HepG2 (cell line): ENCODE measurements around the gene RPL26. TPM values are rescaled to one million over a fixed set of nuclear protein-coding genes. Genes with fewer than 3 reads are reported as not detected.

Source experiments
- ATAC-seq: fragments of 200-7000 bp; cut with Tn5 transposase; 3 replicates; pipeline ENCODE4 v1.9.1; 2020; ENCODE audit warnings: mild to moderate bottlenecking, moderate library complexity
- BruUV-seq: library from RNA; stranded (reverse); fragments of 400-500 nt; replicated peaks from 2 replicates; lab custom pipeline; 2021; lab: Mats Ljungman, UMichigan
- CTCF ChIA-PET: fragments of 300-600 bp; formaldehyde crosslinking; extraction: SDS; loops from one replicate; lab custom pipeline; 2021; ENCODE audit warnings: low total read pairs, inconsistent platforms, low intra/inter-chr PET ratio; lab: Yijun Ruan, JAX
- POLR2A ChIA-PET: fragments of 350-600 bp; sonication (Branson Sonifier 250); formaldehyde crosslinking; loops from one replicate; lab custom pipeline; 2020; ENCODE audit warnings: antibody characterized with exemption, inconsistent platforms; lab: Yijun Ruan, JAX
- DNase-seq: peaks from one replicate; pipeline ENCODE4 v3.0.0-alpha.2; 2015; ENCODE audit warnings: low spot score
- FAIRE-seq: peaks from 3 replicates; lab custom pipeline; 2011; peaks lifted over from hg19 to GRCh38; lab: Jason Lieb, UNC
- H2AFZ ChIP-seq: one replicate; pipeline ENCODE4 v1.6.1; 2011; ENCODE audit warnings: low read length, inconsistent platforms
- H3K27ac ChIP-seq: fragments of 300-600 bp; 3 replicates; pipeline ENCODE4 v1.8.0; 2011; ENCODE audit warnings: mixed run types, mild to moderate bottlenecking, mixed read lengths, low read length, inconsistent platforms; ENCODE audit not compliant: insufficient read depth; ENCODE audit errors: extremely low read length
- H3K27me3 ChIP-seq, 2 experiments: fragments of 200-600 bp in 1 of 2; 2 replicates in 1 of 2; 3 replicates in 1 of 2; pipeline versions ENCODE4 v1.6.0 to v1.8.0; 2011; ENCODE audit warnings: low read length in 2 of 2, mild to moderate bottlenecking in 2 of 2, moderate library complexity in 2 of 2, inconsistent platforms in 1 of 2; ENCODE audit not compliant: insufficient read depth in 2 of 2, control insufficient read depth in 1 of 2
- H3K36me3 ChIP-seq, 2 experiments: fragments of 200-600 bp in 1 of 2; replicated peaks in 1 of 2; 2 replicates in 1 of 2; 3 replicates in 1 of 2; pipeline versions ENCODE4 v1.5.1 to v1.8.0; 2011; ENCODE audit warnings: low read length in 2 of 2, inconsistent platforms in 1 of 2; ENCODE audit not compliant: insufficient read depth in 2 of 2, control insufficient read depth in 1 of 2
- H3K4me1 ChIP-seq: 2 replicates; pipeline ENCODE4 v1.5.1; 2012; ENCODE audit warnings: low read length, inconsistent platforms; ENCODE audit not compliant: insufficient read depth
- H3K4me2 ChIP-seq: 2 replicates; pipeline ENCODE4 v1.6.0; 2011; ENCODE audit warnings: low read depth, low read length, inconsistent platforms
- H3K4me3 ChIP-seq, 3 experiments: fragments of 200-600 bp in 1 of 3; sonication (generic), shearing (Covaris generic) in 1 of 3; replicated peaks in 1 of 3; 2 replicates each; pipeline ENCODE4 v1.5.1; 2011 to 2016; ENCODE audit warnings: low read length in 3 of 3, inconsistent platforms in 2 of 3, low read depth in 2 of 3, mild to moderate bottlenecking in 2 of 3, control low read depth in 1 of 3, mixed read lengths in 1 of 3; ENCODE audit not compliant: insufficient read depth in 1 of 3
- H3K79me2 ChIP-seq: one replicate; pipeline ENCODE4 v1.6.1; 2011; ENCODE audit warnings: low read length, inconsistent platforms; ENCODE audit not compliant: insufficient read depth
- H3K9ac ChIP-seq: 2 replicates; pipeline ENCODE4 v1.6.0; 2011; ENCODE audit warnings: mild to moderate bottlenecking, low read depth, low read length, inconsistent platforms; ENCODE audit not compliant: insufficient read depth
- H3K9me3 ChIP-seq: 2 replicates; pipeline ENCODE4 v1.5.1; 2012; ENCODE audit warnings: mild to moderate bottlenecking, low read length
- H4K20me1 ChIP-seq: 2 replicates; pipeline ENCODE4 v1.6.0; 2011; ENCODE audit warnings: inconsistent platforms, mild to moderate bottlenecking, low read length, moderate library complexity; ENCODE audit not compliant: insufficient read depth
- AHR ChIP-seq: IDR thresholded peaks from 2 replicates; pipeline ENCODE4 v1.6.1; 2018; ENCODE audit warnings: missing genetic modification reagents, missing compliant biosample characterization
- FOXJ3 ChIP-seq: sonication (generic); formaldehyde crosslinking; IDR thresholded peaks from 2 replicates; pipeline ENCODE4 v1.4.0; 2020; ENCODE audit warnings: missing genetic modification reagents, mild to moderate bottlenecking, borderline replicate concordance
- NFATC3 ChIP-seq: sonication (generic); formaldehyde crosslinking; IDR thresholded peaks from 2 replicates; pipeline ENCODE4 v1.5.1; 2020; ENCODE audit warnings: mild to moderate bottlenecking, missing genetic modification reagents
- ZNF333 ChIP-seq: sonication (generic); formaldehyde crosslinking; IDR thresholded peaks from 2 replicates; pipeline ENCODE4 v1.4.0; 2020; ENCODE audit warnings: mild to moderate bottlenecking, missing genetic modification reagents, borderline replicate concordance
- ZNF709 ChIP-seq: sonication (generic); formaldehyde crosslinking; IDR thresholded peaks from 2 replicates; pipeline ENCODE4 v1.5.0; 2020; ENCODE audit warnings: mild to moderate bottlenecking, missing genetic modification reagents
- ZNF724P ChIP-seq: sonication (generic); formaldehyde crosslinking; IDR thresholded peaks from 2 replicates; pipeline ENCODE4 v1.8.0; 2022; ENCODE audit warnings: missing genetic modification reagents, borderline replicate concordance
- ZNF747 ChIP-seq: sonication (generic); formaldehyde crosslinking; IDR thresholded peaks from 2 replicates; pipeline ENCODE4 v1.8.1; 2023; ENCODE audit warnings: missing genetic modification reagents, mild to moderate bottlenecking, borderline replicate concordance
- WGBS: methylation state at CpG from one replicate; pipeline ENCODE4 v1.1.6; 2017; ENCODE audit warnings: low lambda C conversion rate; 5-methylcytosine and 5-hydroxymethylcytosine counted together
- in situ Hi-C: cut with HindIII; loops from 2 replicates; pipeline ENCODE4 v1.10.0; 2017; ENCODE audit warnings: low pct_unique_long_range_greater_than_20kb; ENCODE audit not compliant: extremely low pct_ligation_motif_present
- intact Hi-C: fragments of 100-400 bp; cut with micrococcal nuclease; formaldehyde crosslinking; loops from one replicate; pipeline ENCODE4 v1.10.0; 2022; ENCODE audit not compliant: unreplicated experiment
- polyA plus RNA-seq, 8 experiments: library from polyadenylated mRNA; depleted of rRNA in 3 of 8; stranded (reverse) in 7 of 8; unstranded in 1 of 8; fragments of >200 nt; fragmentation: Illumina TruSeq in 4 of 8; extraction: Trizol in 4 of 8; gene quantifications; 2 replicates each; pipeline versions ENCODE4 v1.2.1 to v1.2.3, GENCODE V29; 2011 to 2016; ENCODE audit warnings: low read depth in 4 of 8, missing spikeins in 1 of 8, mixed read lengths in 1 of 8; ENCODE audit not compliant: insufficient read depth in 1 of 8
- total RNA-seq, 5 experiments: library from RNA; depleted of rRNA; stranded (reverse); fragments of >200 nt; fragmentation: Illumina TruSeq; extraction: Trizol; gene quantifications; 2 replicates each; pipeline ENCODE4 v1.2.3, GENCODE V29; 2016; ENCODE audit warnings: low read depth in 1 of 5
- TF ChIP-seq, protein P1 (sequence below): sonication (generic); formaldehyde crosslinking; IDR thresholded peaks from 2 replicates; pipeline ENCODE4 v1.9.0; 2021; ENCODE audit warnings: missing genetic modification reagents, mild to moderate bottlenecking, borderline replicate concordance
- TF ChIP-seq, protein P2 (sequence below): sonication (generic); formaldehyde crosslinking; IDR thresholded peaks from 2 replicates; pipeline ENCODE4 v1.8.1; 2023; ENCODE audit warnings: mild to moderate bottlenecking, missing genetic modification reagents

Gene RPL26
- total and polyA plus RNA-seq, 2 of the 13 experiments (the other 11 are each of a cell fraction or from before 2014, with no cell fraction given), result 2,817 to 3,529 TPM

- H3K9me3 ChIP-seq, result no peaks in the 10 kb centered on the region
- in situ Hi-C loops (no loop called here), intact Hi-C loops (no loop called here)
- H3K27me3 ChIP-seq, result no peaks in the 10 kb centered on the region
- no TSS peak for BruUV-seq
- no peak overlapping the region for H3K9ac ChIP-seq
- FAIRE-seq (no peak), ATAC-seq (no peak), DNase-seq (no peak)
- H3K4me1 ChIP-seq, result no peaks in the 10 kb centered on the region
- H4K20me1 ChIP-seq, result no peaks in the 10 kb centered on the region
- H3K4me2 ChIP-seq, result no peak overlapping the region
- POLR2A ChIA-PET, result no interaction called here
- H3K36me3 ChIP-seq, result peaks cover 2 to 9% of the 10 kb centered on the region in 2 experiments; a peak in 3 of 5 replicates
- TF ChIP-seq, protein P1, sequence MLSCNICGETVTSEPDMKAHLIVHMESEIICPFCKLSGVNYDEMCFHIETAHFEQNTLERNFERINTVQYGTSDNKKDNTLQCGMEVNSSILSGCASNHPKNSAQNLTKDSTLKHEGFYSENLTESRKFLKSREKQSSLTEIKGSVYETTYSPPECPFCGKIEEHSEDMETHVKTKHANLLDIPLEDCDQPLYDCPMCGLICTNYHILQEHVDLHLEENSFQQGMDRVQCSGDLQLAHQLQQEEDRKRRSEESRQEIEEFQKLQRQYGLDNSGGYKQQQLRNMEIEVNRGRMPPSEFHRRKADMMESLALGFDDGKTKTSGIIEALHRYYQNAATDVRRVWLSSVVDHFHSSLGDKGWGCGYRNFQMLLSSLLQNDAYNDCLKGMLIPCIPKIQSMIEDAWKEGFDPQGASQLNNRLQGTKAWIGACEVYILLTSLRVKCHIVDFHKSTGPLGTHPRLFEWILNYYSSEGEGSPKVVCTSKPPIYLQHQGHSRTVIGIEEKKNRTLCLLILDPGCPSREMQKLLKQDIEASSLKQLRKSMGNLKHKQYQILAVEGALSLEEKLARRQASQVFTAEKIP (CRISPR knock-in tag), result no peak
- TF ChIP-seq, protein P2, sequence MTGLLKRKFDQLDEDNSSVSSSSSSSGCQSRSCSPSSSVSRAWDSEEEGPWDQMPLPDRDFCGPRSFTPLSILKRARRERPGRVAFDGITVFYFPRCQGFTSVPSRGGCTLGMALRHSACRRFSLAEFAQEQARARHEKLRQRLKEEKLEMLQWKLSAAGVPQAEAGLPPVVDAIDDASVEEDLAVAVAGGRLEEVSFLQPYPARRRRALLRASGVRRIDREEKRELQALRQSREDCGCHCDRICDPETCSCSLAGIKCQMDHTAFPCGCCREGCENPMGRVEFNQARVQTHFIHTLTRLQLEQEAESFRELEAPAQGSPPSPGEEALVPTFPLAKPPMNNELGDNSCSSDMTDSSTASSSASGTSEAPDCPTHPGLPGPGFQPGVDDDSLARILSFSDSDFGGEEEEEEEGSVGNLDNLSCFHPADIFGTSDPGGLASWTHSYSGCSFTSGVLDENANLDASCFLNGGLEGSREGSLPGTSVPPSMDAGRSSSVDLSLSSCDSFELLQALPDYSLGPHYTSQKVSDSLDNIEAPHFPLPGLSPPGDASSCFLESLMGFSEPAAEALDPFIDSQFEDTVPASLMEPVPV (CRISPR knock-in tag), result no peak
- no peak for TF ChIP-seq ZNF709 (CRISPR knock-in tag)
- TF ChIP-seq FOXJ3 (CRISPR knock-in tag), result no peak
- TF ChIP-seq ZNF333, result no peak
- no peak for TF ChIP-seq ZNF747 (CRISPR knock-in tag)
- TF ChIP-seq AHR (CRISPR knock-in tag), result no peak
- TF ChIP-seq ZNF724P, result no peak
- TF ChIP-seq NFATC3 (CRISPR knock-in tag), result no peak
- TF ChIP-seq, all 625 proteins: peak for 0
- no peak overlapping the region for H3K4me3 ChIP-seq
- H2AFZ ChIP-seq, result no peak overlapping the region
- H3K79me2 ChIP-seq, result no peaks in the 10 kb centered on the region
- CTCF ChIA-PET, result no interaction called here
- WGBS, result 98% methylated on average over 8 of the region's 8 CpGs
- H3K27ac ChIP-seq, result no peak overlapping the region
Observed at GRCh38 chr17:8369944-8370343, 13.0 kb downstream of the RPL26 start.
